Endometrial microvascular endothelial cells (primary cell): ENCODE results near the gene HSFY2. TPM values are rescaled to one million over a fixed set of nuclear protein-coding genes. Genes with fewer than 3 reads are reported as not detected.
"Not testable (repeated sequence)": the region's sequence is repeated elsewhere in the genome, so short reads cannot be mapped to it uniquely, and the experiment has no call there.

Source experiments
- in situ Hi-C: cut with HindIII; loops from 2 replicates; pipeline ENCODE4 v1.10.0; 2017; ENCODE audit warnings: low sequenced_read_pairs, low pct_unique_long_range_greater_than_20kb; ENCODE audit errors: inconsistent ontology term
- total RNA-seq: library from RNA; depleted of rRNA; stranded (reverse); fragments of >200 nt; gene quantifications from one replicate; pipeline ENCODE4 v1.2.3, GENCODE V29; 2015; ENCODE audit errors: inconsistent ontology term

HSFY2 gene
- not detected for total RNA-seq

GRCh38 chrY:18773635-18774034, at the start of gene HSFY2:
TSS of gene HSFY2 (minus strand) at chrY:18773735. CDS start at chrY:18773618, 117 bp downstream.
- in situ Hi-C loops, result not testable (repeated sequence)

- in situ Hi-C loops, result not testable (repeated sequence)
Measured at GRCh38 chrY:18815751-18816150, 42.2 kb upstream of the HSFY2 start.

GRCh38 chrY:18788757-18789406, 15.3 kb upstream of the HSFY2 start:
- in situ Hi-C loops, result not testable (repeated sequence)

- in situ Hi-C loops, result not testable (repeated sequence)
Measured at GRCh38 chrY:18754077-18754476, 19.5 kb downstream of the HSFY2 start.

GRCh38 chrY:18753133-18753815, 20.3 kb downstream of the HSFY2 start:
- in situ Hi-C loops, result not testable (repeated sequence)

GRCh38 chrY:18723714-18724113, 49.8 kb downstream of the HSFY2 start:
- in situ Hi-C loops, result not testable (repeated sequence)

Other genes with a start within 250 kb of the HSFY2 start
- not detected for gene HSFY1, start 227.0 kb downstream of the HSFY2 start, total RNA-seq